Kidney (tissue), 14 donors: ENCODE data around the gene WDFY4. TPM values are rescaled to one million over a fixed set of nuclear protein-coding genes. Genes with fewer than 3 reads are reported as not detected.

Experiments used
- DNase-seq, 5 donors: peaks; one replicate each; pipeline ENCODE4 v3.0.0-alpha.2; 2013 to 2020
- FAIRE-seq: peaks from 2 replicates; lab custom pipeline; 2012; peaks lifted over from hg19 to GRCh38; lab: Jason Lieb, UNC
- H3K27ac ChIP-seq, 2 donors: one replicate each; pipeline ENCODE4 v1.7.0; 2013; ENCODE audit warnings: low read depth in 2 of 2, low read length in 2 of 2, inconsistent platforms in 1 of 2
- H3K27me3 ChIP-seq: one replicate; pipeline ENCODE4 v1.7.1; 2013; ENCODE audit warnings: low read length, inconsistent platforms; ENCODE audit not compliant: control insufficient read depth, insufficient read depth
- H3K36me3 ChIP-seq, 3 donors: one replicate each; pipeline versions ENCODE4 v1.7.0 to v1.7.1; 2013; ENCODE audit warnings: low read length in 3 of 3, control low read depth in 1 of 3, inconsistent platforms in 1 of 3; ENCODE audit not compliant: insufficient read depth in 3 of 3, control insufficient read depth in 2 of 3
- H3K4me1 ChIP-seq, 3 donors: one replicate each; pipeline versions ENCODE4 v1.7.0 to v1.7.1; 2013; ENCODE audit warnings: low read length in 3 of 3, inconsistent platforms in 1 of 3, low read depth in 1 of 3; ENCODE audit not compliant: control insufficient read depth in 2 of 3, insufficient read depth in 2 of 3
- H3K4me3 ChIP-seq, 3 donors: one replicate each; pipeline versions ENCODE4 v1.7.0 to v1.8.1; 2013; ENCODE audit warnings: low read length in 3 of 3, control low read depth in 1 of 3, inconsistent platforms in 1 of 3
- H3K9ac ChIP-seq, 3 donors: one replicate each; pipeline versions ENCODE4 v1.7.0 to v1.7.1; 2013; ENCODE audit warnings: low read length in 3 of 3, control low read depth in 1 of 3, inconsistent platforms in 1 of 3
- H3K9me3 ChIP-seq, 3 donors: one replicate each; pipeline versions ENCODE4 v1.7.0 to v1.7.1; 2013; ENCODE audit warnings: low read length in 3 of 3, control low read depth in 1 of 3, inconsistent platforms in 1 of 3; ENCODE audit not compliant: control insufficient read depth in 2 of 3, insufficient read depth in 1 of 3
- CTCF ChIP-seq: IDR thresholded peaks from 3 replicates; pipeline ENCODE4 v1.5.1; 2012; ENCODE audit warnings: mild to moderate bottlenecking, moderate library complexity, borderline replicate concordance; ENCODE audit not compliant: insufficient read depth; ENCODE audit errors: extremely low read depth
- intact Hi-C: fragments of 100-400 bp; cut with DNase I; formaldehyde crosslinking; loops from one replicate; pipeline ENCODE4 v1.11.1; 2022
- polyA plus RNA-seq: library from polyadenylated mRNA; stranded (reverse); fragments of 350-450 nt; fragmentation: Illumina TruSeq; extraction: RNeasy Lipid Tissue Mini Kit (QIAGEN cat#74804); gene quantifications from one replicate; pipeline ENCODE4 v1.2.3, GENCODE V29; 2014; ENCODE audit warnings: low read depth, low replicate concordance; ENCODE audit not compliant: insufficient read depth
- total RNA-seq: library from RNA; stranded (reverse); fragmentation: NEBNext Ultra II Directional; extraction: Animal tissue kit (Norgen Biotek cat#: 25700); gene quantifications from one replicate; pipeline ENCODE4 v1.2.1, GENCODE V29; 2021
- donor health status: control.
- donor health status: control.
- donor health status: control.
- donor health status: control.
- donor health status: control.
- donor health status: DM: yes; HTN: yes; CAD: no.
- donor health status: Normal renal cell carcinoma (clear cell type).

Gene WDFY4
- total and polyA plus RNA-seq, 2 donors from 2014 or later = 1.7 to 13.3 TPM

- no peak for FAIRE-seq
- intact Hi-C loops = loop anchor here (10.0 kb wide), 1 partner anchor 192 kb away; no protein-coding TSS in a partner anchor
Measured at GRCh38 chr10:48973065-48973464, 288.4 kb downstream of the WDFY4 start.

GRCh38 chr10:48974510-48975156 lies 290.0 kb downstream of the WDFY4 start:
- Histone ChIP-seq H3K36me3 (no peaks in the 10 kb centered on the region), H3K4me1 (no peaks in the 10 kb centered on the region), H3K27ac (no peak overlapping the region), H3K4me3 (no peak overlapping the region), H3K9ac (no peak overlapping the region), H3K27me3 (peaks cover 1% of the 10 kb centered on the region), H3K9me3 (no peaks in the 10 kb centered on the region)
- intact Hi-C loops = loop anchor here (10.0 kb wide), 1 partner anchor 190 kb away; no protein-coding TSS in a partner anchor
- DNase-seq = no peak
- FAIRE-seq = no peak
- TF ChIP-seq CTCF = no peak

More at GRCh38 chr10:48973065-48973464, 288.4 kb downstream of the WDFY4 start:
- Histone ChIP-seq H3K9ac (no peak overlapping the region), H3K27me3 (no peaks in the 10 kb centered on the region), H3K27ac (no peak overlapping the region), H3K4me1 (no peaks in the 10 kb centered on the region), H3K36me3 (no peaks in the 10 kb centered on the region), H3K9me3 (no peaks in the 10 kb centered on the region), H3K4me3 (no peak overlapping the region)
- no peak for TF ChIP-seq CTCF
- no peak for DNase-seq

- no peaks in the 10 kb centered on the region for H3K9me3 ChIP-seq
- DNase-seq = peak in 3 of 5 donors; percentile 17 to 52 (median 29)
- H3K9ac ChIP-seq = no peak overlapping the region
- no peak overlapping the region for H3K27ac ChIP-seq
- intact Hi-C loops = loop anchor here (10.0 kb wide), 1 partner anchor 189 kb away; no protein-coding TSS in a partner anchor
- no peak overlapping the region for H3K4me3 ChIP-seq
- TF ChIP-seq CTCF = peak; percentile 36
- H3K27me3 ChIP-seq = peaks cover 2% of the 10 kb centered on the region
- H3K36me3 ChIP-seq = no peaks in the 10 kb centered on the region
- no peaks in the 10 kb centered on the region for H3K4me1 ChIP-seq
- no peak for FAIRE-seq
Measured at GRCh38 chr10:48976196-48976595, 291.5 kb downstream of the WDFY4 start.
